Measurements from ENCODE around the gene NOL11.
"Not testable (repeated sequence)": the region's sequence is repeated elsewhere in the genome, so short reads cannot be mapped to it uniquely, and the experiment has no call there.

Gene NOL11

DNA sequence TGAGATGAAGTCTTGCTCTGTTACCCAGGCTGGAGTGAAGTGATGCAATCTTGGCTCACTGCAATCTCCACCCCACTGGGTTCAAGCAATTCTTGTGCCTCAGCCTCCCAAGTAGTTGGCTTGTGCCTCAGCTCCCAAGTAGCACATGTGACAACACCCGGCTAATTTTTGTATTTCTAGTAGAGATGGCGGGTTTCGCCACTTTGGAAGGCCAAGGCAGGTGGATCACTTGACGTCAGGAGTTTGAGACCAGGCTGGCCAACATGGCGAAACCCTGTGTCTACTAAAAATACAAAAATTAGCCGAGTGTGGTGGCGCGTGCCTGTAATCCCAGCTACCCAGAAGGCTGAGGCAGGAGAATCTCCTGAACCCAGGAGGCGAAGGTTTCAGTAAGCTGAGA is 39.0 kb downstream of the NOL11 start:
- not testable (repeated sequence) for DNase-seq

DNA sequence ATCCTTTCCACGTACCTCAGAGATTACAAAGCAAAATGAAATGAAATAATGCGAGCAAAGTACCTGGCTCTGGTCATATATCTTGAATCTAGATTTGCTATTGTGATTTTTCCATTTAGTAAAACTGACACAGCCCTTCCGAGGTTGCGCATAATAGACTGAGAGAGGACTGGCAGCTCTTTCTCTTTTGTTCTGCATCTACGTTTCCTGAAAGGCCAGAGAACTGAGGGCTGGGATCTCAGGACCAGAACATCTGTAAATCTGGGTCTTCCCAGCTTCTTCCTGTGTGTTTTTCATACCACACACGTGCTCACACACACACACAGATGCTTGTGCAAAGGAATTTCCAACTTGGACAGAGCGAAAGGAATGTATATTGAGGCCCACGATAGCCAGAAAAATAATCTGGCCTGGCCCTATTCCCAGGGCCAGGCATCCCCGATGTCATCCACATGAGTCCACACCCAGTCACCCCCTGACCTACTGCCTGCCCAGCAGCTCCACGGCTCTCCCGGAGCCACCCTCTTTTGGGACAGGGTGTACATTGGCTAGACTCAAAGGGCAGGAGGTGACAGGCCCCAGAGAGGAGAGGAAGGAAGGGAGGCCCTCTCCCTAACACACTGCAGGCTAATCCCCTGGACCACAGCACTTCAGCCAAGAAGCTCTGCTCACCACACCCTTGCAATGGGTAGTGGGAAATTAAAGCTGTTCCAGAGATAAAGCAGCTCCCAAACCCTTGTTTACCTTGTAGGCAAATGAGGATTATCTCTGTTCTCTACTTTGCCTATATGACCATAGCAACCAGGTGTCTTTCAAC is 41.8 kb downstream of the NOL11 start:
- DNase-seq = peak; percentile 29

DNA sequence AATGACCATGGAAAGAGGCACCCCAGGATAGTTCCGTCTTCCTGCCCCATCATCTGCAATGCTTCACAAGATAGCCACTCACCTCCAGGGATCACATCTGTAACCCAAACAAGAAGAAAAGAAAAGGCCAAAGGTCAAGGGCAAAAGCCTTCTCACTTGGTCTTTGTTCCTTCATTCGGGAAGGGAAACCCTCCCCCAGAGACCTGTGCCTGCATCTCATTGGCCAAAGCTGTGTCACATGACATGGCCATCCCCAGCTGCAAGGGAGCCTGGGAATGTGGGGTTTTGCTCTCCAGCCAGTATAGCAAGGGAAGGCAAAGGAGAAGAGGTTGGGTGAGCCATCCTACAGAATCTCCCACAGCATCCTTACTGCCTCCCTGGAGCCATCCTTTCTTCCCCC is 47.9 kb downstream of the NOL11 start:
- no peak for DNase-seq

DNA sequence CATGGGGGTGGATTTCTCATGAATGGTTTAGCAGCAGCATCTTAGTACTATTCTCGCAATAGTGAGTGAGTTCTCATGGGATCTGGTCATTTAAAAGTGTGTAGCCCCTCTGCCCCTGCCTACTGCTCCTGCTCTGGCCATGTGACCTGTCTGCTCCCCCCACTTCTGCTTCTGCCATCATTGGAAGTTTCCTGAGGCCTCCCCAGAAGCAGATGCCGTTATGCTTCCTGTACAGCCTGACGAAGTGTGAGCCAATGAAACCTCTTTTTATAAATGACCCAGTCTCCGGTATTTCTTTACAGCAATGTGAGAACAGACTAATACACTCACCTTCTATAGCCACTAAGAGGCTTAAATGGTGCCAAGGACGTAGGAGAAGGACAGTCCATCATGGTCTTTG is 51.5 kb downstream of the NOL11 start:
- no peak for DNase-seq

- DNase-seq = no peak
Measured at GRCh38 chr17:67770539-67770938, 52.8 kb downstream of the NOL11 start.

DNA sequence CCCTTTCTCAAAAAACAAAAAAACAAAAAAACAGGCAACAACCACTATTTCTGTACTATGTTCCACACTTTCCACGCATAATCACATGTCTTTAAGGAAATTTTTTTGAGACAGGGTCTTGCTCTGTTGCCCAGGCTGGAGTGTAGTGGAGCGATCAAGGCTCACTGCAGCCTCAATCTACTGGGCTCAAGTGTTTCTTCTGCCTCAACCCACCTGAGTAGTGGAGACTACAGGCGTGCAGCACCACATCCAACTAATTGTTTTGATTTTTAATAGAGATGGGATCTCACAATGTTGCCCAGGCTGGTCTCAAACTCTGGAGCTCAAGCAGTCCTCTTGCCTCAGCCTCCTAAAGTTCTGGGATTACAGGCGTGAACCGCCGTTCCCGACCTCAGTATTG is 54.9 kb downstream of the NOL11 start:
- no peak for DNase-seq

- no peak for DNase-seq
Measured at GRCh38 chr17:67773246-67773645, 55.5 kb downstream of the NOL11 start.

DNA sequence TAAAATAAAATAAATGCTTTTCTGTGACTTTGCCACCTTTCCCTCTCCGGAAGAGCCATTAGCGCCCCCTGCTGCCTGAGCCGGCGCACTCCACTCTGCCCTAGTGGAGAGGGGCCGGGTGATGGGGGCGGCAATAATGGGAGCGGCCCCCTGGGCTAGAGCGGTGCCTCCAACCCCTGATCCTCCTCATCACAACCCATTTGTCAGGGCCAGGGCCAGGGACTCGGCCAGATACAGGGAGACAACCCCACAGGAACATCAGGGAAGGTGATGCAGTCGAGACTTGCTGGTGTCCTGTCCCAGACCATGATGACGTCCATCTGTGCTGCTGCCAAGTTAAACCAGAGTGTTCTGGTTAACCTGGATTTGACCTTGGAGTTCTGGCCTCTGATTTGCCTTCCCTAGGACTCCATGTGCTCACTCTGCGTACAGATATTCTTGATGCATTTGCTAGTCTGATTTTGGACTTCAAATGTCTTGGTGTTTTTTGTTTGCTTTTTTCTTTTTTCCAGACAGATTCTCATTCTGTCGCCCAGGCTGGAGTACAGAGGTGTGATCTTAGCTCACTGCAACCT is 61.4 kb downstream of the NOL11 start:
- no peak for DNase-seq

DNA sequence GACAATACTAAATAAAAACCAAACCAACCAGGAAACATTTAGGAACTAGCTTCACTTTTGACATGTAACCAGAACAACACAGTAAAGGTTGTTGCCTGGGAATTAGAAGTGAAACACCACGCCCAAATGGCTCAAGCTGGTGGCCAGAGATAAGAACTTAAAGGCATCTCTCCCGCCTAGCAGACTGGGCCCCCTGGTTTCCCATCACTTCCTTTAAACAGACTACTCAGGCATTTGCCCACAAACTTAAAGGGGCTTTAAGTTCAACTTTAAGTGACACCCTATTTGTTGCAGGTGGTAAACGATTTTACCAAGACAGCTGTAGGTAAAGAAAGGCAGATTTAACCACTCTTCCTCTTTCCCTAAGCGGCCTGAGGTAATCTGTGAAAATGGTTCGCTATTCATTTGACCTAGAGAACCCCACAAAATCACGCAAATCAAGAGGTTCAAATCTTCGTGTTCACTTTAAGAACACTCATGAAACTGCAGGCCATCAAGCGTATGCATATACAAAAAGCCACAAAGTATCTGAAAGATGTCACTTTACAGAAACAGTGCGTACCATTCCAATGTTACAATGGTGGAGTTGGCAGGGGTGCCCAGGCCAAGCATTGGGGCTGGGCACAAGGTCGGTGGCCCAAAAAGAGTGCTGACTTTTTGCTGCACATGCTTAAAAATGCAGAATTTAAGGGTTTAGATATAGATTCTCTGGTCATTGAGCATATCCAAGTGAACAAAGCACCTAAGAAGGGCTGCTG is 66.8 kb downstream of the NOL11 start:
- DNase-seq = no peak

GRCh38 chr17:67785122-67785477 is 67.4 kb downstream of the NOL11 start:
- DNase-seq = no peak

DNA sequence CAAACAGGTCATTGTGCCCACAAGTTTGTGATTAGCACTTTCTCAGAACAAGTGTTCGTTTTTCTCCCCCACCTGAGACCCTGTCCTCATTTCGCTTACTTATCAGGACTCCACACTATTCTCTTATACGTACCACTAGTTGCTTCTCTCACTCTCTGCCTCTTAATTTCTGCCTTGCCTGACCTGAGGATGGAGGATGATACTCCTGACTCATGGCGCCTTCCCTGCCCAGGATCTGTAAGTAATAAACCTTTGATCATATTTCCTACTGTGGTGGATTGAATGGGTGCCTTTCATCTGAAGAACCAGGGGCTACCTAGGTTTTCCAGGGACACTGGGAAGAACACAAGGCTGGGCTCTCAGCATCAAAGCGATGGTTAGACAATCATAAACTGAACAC is 67.8 kb downstream of the NOL11 start:
- no peak for DNase-seq

Measured in NCI-H1048 (cell line).